Thyroid gland (tissue), 4 donors: ENCODE data around the gene PALLD. TPM values are rescaled to one million over a fixed set of nuclear protein-coding genes. Genes with fewer than 3 reads are reported as not detected.

Source experiments
- DNase-seq, 2 donors: peaks; one replicate each; pipeline ENCODE4 v3.0.0-alpha.2; 2019
- H3K27ac ChIP-seq, 3 donors: fragments of 200-600 bp; sonication (generic); 1 replicate in 2 of 3; 2 replicates in 1 of 3; pipeline ENCODE4 v1.5.1; 2016 to 2019; ENCODE audit warnings: mild to moderate bottlenecking in 1 of 3, moderate library complexity in 1 of 3
- H3K27me3 ChIP-seq: fragments of 200-600 bp; sonication (generic); one replicate; pipeline ENCODE4 v1.5.1; 2019
- H3K36me3 ChIP-seq, 2 donors: fragments of 200-600 bp; sonication (generic); one replicate each; pipeline ENCODE4 v1.5.1; 2016 to 2019
- H3K4me1 ChIP-seq, 2 donors: fragments of 200-600 bp; sonication (generic); one replicate each; pipeline ENCODE4 v1.5.1; 2017 to 2019
- H3K4me3 ChIP-seq, 3 donors: fragments of 200-600 bp; sonication (generic); replicated peaks in 1 of 3; 1 replicate in 2 of 3; 2 replicates in 1 of 3; pipeline ENCODE4 v1.5.1; 2016; ENCODE audit warnings: mild to moderate bottlenecking in 1 of 3
- H3K9me3 ChIP-seq: fragments of 200-600 bp; sonication (generic); one replicate; pipeline ENCODE4 v1.5.1; 2017
- CTCF ChIP-seq, 6 experiments: fragments of 200-600 bp in 3 of 6; fragments of 450-650 bp in 3 of 6; sonication (generic) in 3 of 6; IDR thresholded peaks; one replicate each; pipeline ENCODE4 v1.5.1; 2016 to 2019; ENCODE audit warnings: antibody characterized with exemption in 6 of 6, mild to moderate bottlenecking in 2 of 6, inconsistent platforms in 1 of 6, moderate library complexity in 1 of 6
- POLR2A ChIP-seq, 2 donors: fragments of 450-650 bp; IDR thresholded peaks; one replicate each; pipeline ENCODE4 v1.6.1; 2017; ENCODE audit warnings: antibody characterized with exemption in 2 of 2, mild to moderate bottlenecking in 2 of 2, moderate library complexity in 1 of 2
- WGBS, 2 donors: methylation state at CpG; one replicate each; pipeline ENCODE4 v1.1.5; 2017; 5-methylcytosine and 5-hydroxymethylcytosine counted together
- intact Hi-C: fragments of 100-400 bp; cut with DNase I; formaldehyde crosslinking; loops from one replicate; pipeline ENCODE4 v1.15.1; 2023
- total RNA-seq, 4 donors: library from RNA; depleted of rRNA; stranded (reverse); fragments of >200 nt; gene quantifications; one replicate each; pipeline ENCODE4 v1.2.3, GENCODE V29; 2016

Gene PALLD
- total RNA-seq, 4 donors from 2014 or later: 152 to 311 (median 226) TPM

- H3K9me3 ChIP-seq: no peaks in the 10 kb centered on the region
- no peaks in the 10 kb centered on the region for H3K36me3 ChIP-seq
- peaks cover 4 to 12% of the 10 kb centered on the region in 2 donors for H3K4me1 ChIP-seq
- intact Hi-C loops: no loop called here
- no peak for DNase-seq
- 90 to 95% methylated on average over 1 of the region's 1 CpG for WGBS, 2 donors
- H3K27me3 ChIP-seq: no peaks in the 10 kb centered on the region
- no peak overlapping the region for H3K27ac ChIP-seq
- no peak overlapping the region for H3K4me3 ChIP-seq
- no peak for TF ChIP-seq CTCF (IDR thresholded peaks at IDR 0.05)
- no peak for TF ChIP-seq POLR2A (IDR thresholded peaks at IDR 0.05)
Measured at GRCh38 chr4:168759321-168759720, 262.5 kb downstream of the PALLD start.

GRCh38 chr4:168759959-168760527 is 263.2 kb downstream of the PALLD start:
- Histone ChIP-seq H3K27ac (no peak overlapping the region), H3K9me3 (no peaks in the 10 kb centered on the region), H3K4me3 (no peak overlapping the region), H3K27me3 (no peaks in the 10 kb centered on the region), H3K4me1 (peaks cover 4 to 14% of the 10 kb centered on the region in 2 donors), H3K36me3 (no peaks in the 10 kb centered on the region)
- peak; percentile 54 to 79 for DNase-seq
- intact Hi-C loops: no loop called here
- 74 to 76% methylated on average over 10 of the region's 10 CpGs for WGBS, 2 donors
- no peak for TF ChIP-seq POLR2A (IDR thresholded peaks at IDR 0.05)
- TF ChIP-seq CTCF (IDR thresholded peaks at IDR 0.05): no peak

DNA sequence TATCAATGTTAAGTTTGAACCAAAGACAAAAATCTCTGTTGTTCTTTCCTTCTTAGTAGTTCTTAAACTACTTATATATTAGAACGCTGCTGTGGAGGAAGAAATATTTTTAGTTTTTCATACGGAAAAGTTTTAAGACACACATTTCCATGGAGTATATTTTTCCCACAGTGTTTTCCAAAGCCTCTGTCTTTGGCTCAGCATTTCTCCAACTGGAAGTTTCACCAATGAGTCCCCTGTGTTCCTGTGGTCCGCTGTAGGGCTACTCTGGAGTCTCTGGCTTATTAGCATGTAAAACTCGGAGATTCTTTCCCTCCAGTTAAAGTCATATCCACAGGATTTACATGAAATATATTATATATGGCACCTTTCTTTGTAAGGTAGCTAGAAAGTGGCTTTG is 264.2 kb downstream of the PALLD start:
- WGBS, 2 donors: 76 to 87% methylated on average over 4 of the region's 4 CpGs
- peaks cover 10 to 24% of the 10 kb centered on the region in 2 donors for H3K4me1 ChIP-seq
- no peaks in the 10 kb centered on the region for H3K36me3 ChIP-seq
- no peaks in the 10 kb centered on the region for H3K27me3 ChIP-seq
- no peak for DNase-seq
- intact Hi-C loops: no loop called here
- no peak overlapping the region for H3K4me3 ChIP-seq
- H3K27ac ChIP-seq: no peak overlapping the region
- no peak for TF ChIP-seq POLR2A (IDR thresholded peaks at IDR 0.05)
- no peak for TF ChIP-seq CTCF (IDR thresholded peaks at IDR 0.05)
- H3K9me3 ChIP-seq: no peaks in the 10 kb centered on the region

DNA sequence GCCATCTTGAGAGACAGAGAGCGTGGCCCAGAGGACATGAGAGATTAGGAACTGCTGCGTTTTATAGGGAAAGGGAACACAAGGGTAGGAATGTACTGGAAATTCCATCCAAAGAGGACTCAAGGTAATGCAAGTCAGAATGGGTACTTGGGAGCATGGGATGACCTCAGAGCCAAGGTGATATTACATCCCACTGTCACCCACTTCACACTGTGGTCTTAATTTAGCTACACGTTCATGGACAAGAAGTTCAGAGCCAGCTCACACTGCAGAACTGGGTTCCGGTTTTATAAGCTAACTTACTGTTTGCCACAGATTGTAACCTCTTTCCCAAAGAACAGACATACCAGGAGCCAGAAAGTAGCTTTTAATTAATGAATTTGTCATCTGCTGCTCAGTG is 268.5 kb downstream of the PALLD start:
- TF ChIP-seq CTCF (IDR thresholded peaks at IDR 0.05) (no peak), POLR2A (IDR thresholded peaks at IDR 0.05) (no peak)
- Histone ChIP-seq H3K4me3 (no peak overlapping the region), H3K9me3 (no peaks in the 10 kb centered on the region), H3K36me3 (no peaks in the 10 kb centered on the region), H3K4me1 (peaks cover 7 to 26% of the 10 kb centered on the region in 2 donors), H3K27me3 (no peaks in the 10 kb centered on the region), H3K27ac (peak overlapping the region in 1 of 3 donors; percentile 54)
- WGBS, 2 donors: 88 to 96% methylated on average over 4 of the region's 4 CpGs
- DNase-seq: no peak
- intact Hi-C loops: no loop called here

DNA sequence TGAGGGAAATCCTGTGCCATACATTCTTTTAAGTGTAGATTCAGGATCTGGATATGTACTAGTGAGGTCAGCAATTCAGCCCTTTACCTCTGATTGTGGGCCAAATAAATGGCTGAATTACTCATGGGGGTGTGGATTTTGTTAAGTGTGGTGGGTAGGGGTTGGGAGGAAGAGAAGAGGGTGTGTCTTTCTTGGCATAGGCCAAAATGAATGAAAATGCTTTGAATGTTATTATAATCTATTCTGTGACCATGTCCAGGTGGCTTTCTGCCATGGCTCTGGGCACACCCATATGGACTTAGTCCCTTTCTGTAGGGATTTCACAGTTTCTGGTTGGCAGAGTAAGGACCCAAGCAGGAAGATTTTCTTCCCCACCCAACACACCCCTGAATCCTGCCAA is 268.9 kb downstream of the PALLD start:
- no peaks in the 10 kb centered on the region for H3K27me3 ChIP-seq
- H3K4me1 ChIP-seq: peaks cover 7 to 30% of the 10 kb centered on the region in 2 donors
- peak; percentile 47 to 65 for DNase-seq
- TF ChIP-seq POLR2A (IDR thresholded peaks at IDR 0.05) (no peak), CTCF (IDR thresholded peaks at IDR 0.05) (no peak)
- no peaks in the 10 kb centered on the region for H3K9me3 ChIP-seq
- peak overlapping the region in 1 of 3 donors; percentile 54 for H3K27ac ChIP-seq
- intact Hi-C loops: no loop called here
- H3K36me3 ChIP-seq: no peaks in the 10 kb centered on the region
- H3K4me3 ChIP-seq: no peak overlapping the region
